Measurements from ENCODE around the gene LIPG. TPM values are rescaled to one million over a fixed set of nuclear protein-coding genes. Genes with fewer than 3 reads are reported as not detected.
A peak's percentile ranks its signal among the peaks of the same experiment; 100 is the strongest.
"Not testable (repeated sequence)": the region's sequence is repeated elsewhere in the genome, so short reads cannot be mapped to it uniquely, and the experiment has no call there.

LIPG gene
- total RNA-seq, 6 experiments from 2014 or later = not detected

DNA sequence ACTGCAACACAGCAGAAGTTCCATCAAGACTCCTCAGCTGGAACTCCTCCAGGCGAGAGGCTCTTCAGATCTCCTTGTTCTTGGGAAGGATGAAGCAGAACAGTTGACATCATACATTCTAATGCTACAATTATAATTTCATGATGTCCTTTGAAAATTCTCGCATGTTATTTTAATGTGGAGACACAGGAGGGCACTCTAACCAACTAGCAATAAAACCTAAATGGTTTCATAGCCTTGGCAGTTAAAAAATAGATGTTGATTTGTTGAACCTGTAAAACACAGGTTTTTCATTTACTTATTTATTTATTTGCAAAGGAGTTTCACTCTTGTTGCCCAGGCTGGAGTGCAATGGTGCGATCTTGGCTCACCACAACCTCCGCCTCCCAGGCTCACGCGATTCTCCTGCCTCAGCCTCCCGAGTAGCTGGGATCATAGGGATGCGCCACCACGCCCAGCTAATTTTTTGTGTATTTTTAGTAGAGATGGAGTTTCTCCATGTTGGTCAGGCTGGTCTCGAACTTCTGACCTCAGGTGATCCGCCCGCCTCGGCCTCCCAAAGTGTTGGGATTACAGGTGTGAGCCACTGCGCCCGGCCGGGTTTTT lies 2.4 kb upstream of the LIPG start:
- H3K27me3 Mint-ChIP-seq (ENCODE audit: insufficient read depth) = peaks cover 49% of the 10 kb centered on the region
- TF ChIP-seq, protein P1, sequence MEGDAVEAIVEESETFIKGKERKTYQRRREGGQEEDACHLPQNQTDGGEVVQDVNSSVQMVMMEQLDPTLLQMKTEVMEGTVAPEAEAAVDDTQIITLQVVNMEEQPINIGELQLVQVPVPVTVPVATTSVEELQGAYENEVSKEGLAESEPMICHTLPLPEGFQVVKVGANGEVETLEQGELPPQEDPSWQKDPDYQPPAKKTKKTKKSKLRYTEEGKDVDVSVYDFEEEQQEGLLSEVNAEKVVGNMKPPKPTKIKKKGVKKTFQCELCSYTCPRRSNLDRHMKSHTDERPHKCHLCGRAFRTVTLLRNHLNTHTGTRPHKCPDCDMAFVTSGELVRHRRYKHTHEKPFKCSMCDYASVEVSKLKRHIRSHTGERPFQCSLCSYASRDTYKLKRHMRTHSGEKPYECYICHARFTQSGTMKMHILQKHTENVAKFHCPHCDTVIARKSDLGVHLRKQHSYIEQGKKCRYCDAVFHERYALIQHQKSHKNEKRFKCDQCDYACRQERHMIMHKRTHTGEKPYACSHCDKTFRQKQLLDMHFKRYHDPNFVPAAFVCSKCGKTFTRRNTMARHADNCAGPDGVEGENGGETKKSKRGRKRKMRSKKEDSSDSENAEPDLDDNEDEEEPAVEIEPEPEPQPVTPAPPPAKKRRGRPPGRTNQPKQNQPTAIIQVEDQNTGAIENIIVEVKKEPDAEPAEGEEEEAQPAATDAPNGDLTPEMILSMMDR (IDR thresholded peaks at IDR 0.05) = peak; percentile 78
- H3K4me3 Mint-ChIP-seq; H3K9me3 Mint-ChIP-seq; H3K36me3 Mint-ChIP-seq (ENCODE audit: low read depth); H3K27ac Mint-ChIP-seq: not testable (repeated sequence)
- DNase-seq = peak; percentile 49
- H3K4me1 Mint-ChIP-seq (ENCODE audit: low read depth) = peaks cover 32% of the 10 kb centered on the region

DNA sequence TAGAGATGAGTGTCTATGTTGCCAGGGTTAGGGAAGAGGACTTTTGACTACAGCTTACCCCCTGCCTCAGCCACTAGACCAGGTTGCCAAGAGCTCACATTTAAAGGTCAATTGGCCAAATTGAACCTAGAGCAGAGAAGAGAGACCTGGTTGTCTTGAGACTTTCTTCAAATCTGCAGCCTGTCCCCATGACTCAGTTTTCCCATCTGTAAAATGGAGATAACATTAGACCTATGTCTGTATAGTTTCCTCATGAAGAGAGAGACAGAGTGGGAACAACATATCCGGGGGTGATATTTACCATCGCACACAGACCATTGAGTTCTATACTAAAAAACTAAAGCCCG lies 1.6 kb upstream of the LIPG start:
- Mint-ChIP-seq H3K4me3 (no peak overlapping the region), H3K9me3 (no peaks in the 10 kb centered on the region), H3K27ac (no peak overlapping the region), H3K36me3 (ENCODE audit: low read depth) (no peaks in the 10 kb centered on the region), H3K27me3 (ENCODE audit: insufficient read depth) (peaks cover 49% of the 10 kb centered on the region), H3K4me1 (ENCODE audit: low read depth) (peaks cover 32% of the 10 kb centered on the region)
- no peak for DNase-seq
- TF ChIP-seq, protein P1 (IDR thresholded peaks at IDR 0.05) = no peak

DNA sequence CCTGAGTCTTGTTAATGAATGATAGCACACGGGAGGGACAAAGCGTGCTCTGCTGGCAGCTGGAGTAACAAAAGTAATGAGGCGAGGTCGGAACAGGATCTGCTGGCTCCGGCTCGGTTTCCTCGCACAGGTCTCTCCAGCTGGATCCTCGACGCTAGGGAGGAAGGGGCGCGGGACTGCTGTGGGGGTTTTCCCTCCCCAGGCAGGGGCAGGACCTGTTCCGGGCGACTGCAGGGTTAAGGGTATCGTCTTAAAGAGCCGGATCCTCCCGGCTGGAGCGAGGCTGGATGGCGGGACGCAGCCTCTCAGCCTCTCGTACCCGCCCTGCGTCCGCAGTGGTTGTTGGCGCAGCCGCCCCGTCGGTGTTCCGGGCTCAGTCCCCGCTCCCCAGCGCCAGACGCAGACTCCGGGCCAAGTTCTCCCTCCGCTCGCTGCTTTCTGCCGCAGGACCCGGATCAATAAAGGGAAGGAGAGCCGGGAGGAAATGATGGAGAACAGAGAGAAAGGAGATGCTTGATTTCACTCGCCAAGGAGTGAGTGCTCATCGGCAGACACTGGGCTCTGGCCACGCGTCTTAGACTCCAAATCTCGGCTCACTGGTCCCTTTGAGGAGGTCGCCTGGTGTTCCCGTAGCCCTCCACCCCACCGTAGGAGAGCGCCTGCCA lies 1.1 kb upstream of the LIPG start:
- Mint-ChIP-seq H3K9me3 (no peaks in the 10 kb centered on the region), H3K36me3 (ENCODE audit: low read depth) (no peaks in the 10 kb centered on the region), H3K4me3 (peak overlapping the region; percentile 66), H3K27me3 (ENCODE audit: insufficient read depth) (peaks cover 53% of the 10 kb centered on the region), H3K4me1 (ENCODE audit: low read depth) (peaks cover 32% of the 10 kb centered on the region), H3K27ac (no peak overlapping the region)
- TF ChIP-seq, protein P1 (IDR thresholded peaks at IDR 0.05) = no peak
- DNase-seq = no peak

DNA sequence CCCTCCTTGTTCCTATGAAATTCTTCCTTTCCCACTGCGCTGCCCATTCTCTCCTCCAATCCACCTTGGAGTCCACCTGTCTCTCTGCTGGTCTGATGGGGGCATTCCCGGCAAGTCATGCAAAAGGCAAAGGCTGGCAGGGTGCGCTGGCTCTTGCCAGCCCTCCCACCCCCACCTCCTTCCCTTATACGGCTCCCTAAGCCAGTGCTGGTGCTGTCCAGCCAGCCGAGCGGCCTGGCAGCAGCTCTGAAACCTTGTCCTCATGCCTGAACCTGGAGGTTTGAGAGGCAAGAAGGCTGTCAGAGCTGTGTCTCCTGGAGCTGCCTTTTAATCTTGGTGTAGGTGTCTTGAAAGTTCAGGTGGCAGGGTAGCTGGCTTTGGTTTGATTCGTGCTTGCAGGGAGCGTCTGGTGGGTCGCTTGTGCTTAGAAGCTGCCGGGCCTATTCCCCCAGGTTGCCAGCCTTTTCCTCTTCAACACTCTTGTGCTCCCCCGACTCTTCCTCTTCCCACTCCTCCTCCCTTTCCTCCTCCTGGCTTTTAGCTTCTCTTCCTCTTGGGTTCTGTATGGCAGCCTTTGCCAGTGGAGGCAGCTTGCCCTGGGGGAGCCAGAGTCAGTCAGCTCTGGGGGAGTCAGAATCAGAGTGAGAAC lies 748 bp downstream of the LIPG start:
- no peak for DNase-seq
- peaks cover 56% of the 10 kb centered on the region for H3K27me3 Mint-ChIP-seq (ENCODE audit: insufficient read depth)
- no peaks in the 10 kb centered on the region for H3K9me3 Mint-ChIP-seq
- TF ChIP-seq, protein P1 (IDR thresholded peaks at IDR 0.05) = no peak
- H3K4me1 Mint-ChIP-seq (ENCODE audit: low read depth) = peaks cover 32% of the 10 kb centered on the region
- no peaks in the 10 kb centered on the region for H3K36me3 Mint-ChIP-seq (ENCODE audit: low read depth)
- no peak overlapping the region for H3K27ac Mint-ChIP-seq
- H3K4me3 Mint-ChIP-seq = no peak overlapping the region

DNA sequence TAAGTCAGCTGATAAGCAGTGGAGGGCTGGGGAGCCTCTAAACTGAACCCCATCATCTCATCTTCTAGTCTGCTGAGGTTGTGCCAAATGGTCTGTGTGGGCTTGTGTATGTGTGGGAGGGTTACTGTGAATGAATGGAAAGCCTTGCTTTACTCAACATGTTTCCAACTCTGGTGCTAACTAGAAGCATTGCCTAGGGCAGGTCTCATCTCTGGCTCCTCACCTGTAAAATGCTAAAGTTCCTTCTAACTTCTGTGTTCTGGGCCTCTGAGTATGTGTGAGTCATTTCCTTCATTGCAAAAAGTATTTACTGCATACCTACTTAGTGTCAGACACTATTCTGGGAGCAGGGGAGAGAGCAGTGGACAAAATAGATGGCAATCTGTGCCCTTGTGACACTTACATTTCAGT lies 1.3 kb downstream of the LIPG start:
- H3K9me3 Mint-ChIP-seq = no peaks in the 10 kb centered on the region
- peak; percentile 27 for DNase-seq
- no peaks in the 10 kb centered on the region for H3K36me3 Mint-ChIP-seq (ENCODE audit: low read depth)
- peaks cover 60% of the 10 kb centered on the region for H3K27me3 Mint-ChIP-seq (ENCODE audit: insufficient read depth)
- no peak overlapping the region for H3K27ac Mint-ChIP-seq
- TF ChIP-seq, protein P1 (IDR thresholded peaks at IDR 0.05) = no peak
- peaks cover 32% of the 10 kb centered on the region for H3K4me1 Mint-ChIP-seq (ENCODE audit: low read depth)
- no peak overlapping the region for H3K4me3 Mint-ChIP-seq
